Panc1 (cell line): ENCODE data around the gene ST6GAL2. TPM values are rescaled to one million over a fixed set of nuclear protein-coding genes. Genes with fewer than 3 reads are reported as not detected.
A peak's percentile ranks its signal among the peaks of the same experiment; 100 is the strongest.

ENCODE experiments used
- ATAC-seq: fragments of 200-7000 bp; cut with Tn5 transposase; 2 replicates; pipeline ENCODE4 v1.9.1; 2020; ENCODE audit warnings: mild to moderate bottlenecking, moderate library complexity
- BruUV-seq: library from RNA; stranded (reverse); fragments of 400-500 nt; replicated peaks from 2 replicates; lab custom pipeline; 2021; lab: Mats Ljungman, UMichigan
- CTCF ChIA-PET: fragments of 300-600 bp; sonication (Branson Sonifier 250); formaldehyde crosslinking; loops from one replicate; lab custom pipeline; 2022; ENCODE audit warnings: antibody characterized with exemption; lab: Charles Lee
- POLR2A ChIA-PET: fragments of 300-600 bp; sonication (Branson Sonifier 250); formaldehyde crosslinking; loops from one replicate; lab custom pipeline; 2022; ENCODE audit warnings: antibody characterized with exemption; lab: Charles Lee
- DNase-seq: peaks from one replicate; pipeline ENCODE4 v3.0.0-alpha.2; 2010; ENCODE audit warnings: low read depth, low spot score
- H3K27ac ChIP-seq: 2 replicates; pipeline ENCODE4 v1.5.1; 2011; ENCODE audit warnings: mild to moderate bottlenecking, low read length, inconsistent platforms
- H3K27me3 ChIP-seq: fragments of 200-500 bp; sonication (Bioruptor generic); 2 replicates; pipeline ENCODE4 v1.6.0; 2014; ENCODE audit warnings: low read length, inconsistent platforms; ENCODE audit not compliant: control insufficient read depth, insufficient read depth
- H3K36me3 ChIP-seq: fragments of 200-500 bp; sonication (Bioruptor generic); 2 replicates; pipeline ENCODE4 v1.5.1; 2014; ENCODE audit warnings: inconsistent platforms, mild to moderate bottlenecking, low read length, moderate library complexity; ENCODE audit not compliant: control insufficient read depth, insufficient read depth
- H3K4me1 ChIP-seq: 2 replicates; pipeline ENCODE4 v1.5.1; 2011; ENCODE audit warnings: inconsistent platforms, mild to moderate bottlenecking, low read length, moderate library complexity; ENCODE audit not compliant: control insufficient read depth, insufficient read depth
- H3K4me3 ChIP-seq, 2 experiments: 2 replicates each; pipeline ENCODE4 v1.5.1; 2011 to 2012; ENCODE audit warnings: low read depth in 2 of 2, low read length in 2 of 2, mild to moderate bottlenecking in 2 of 2, inconsistent platforms in 1 of 2, moderate library complexity in 1 of 2
- H3K9me3 ChIP-seq: fragments of 200-500 bp; sonication (Bioruptor generic); 2 replicates; pipeline ENCODE4 v1.5.1; 2014; ENCODE audit warnings: low read depth, mild to moderate bottlenecking, inconsistent platforms, low read length, moderate library complexity; ENCODE audit not compliant: control insufficient read depth, insufficient read depth
- CTCF ChIP-seq: fragments of 450-650 bp; IDR thresholded peaks from 2 replicates; pipeline ENCODE4 v1.5.1; 2017; ENCODE audit warnings: mild to moderate bottlenecking
- POLR2AphosphoS5 ChIP-seq: IDR thresholded peaks from 2 replicates; pipeline ENCODE4 v1.6.1; 2012; ENCODE audit warnings: mild to moderate bottlenecking, low read depth, low read length, moderate library complexity
- SIN3A ChIP-seq: IDR thresholded peaks from 2 replicates; pipeline ENCODE4 v1.6.1; 2012; ENCODE audit warnings: low read depth, mild to moderate bottlenecking, low read length, moderate library complexity, borderline replicate concordance; ENCODE audit not compliant: insufficient read depth
- TCF7L2 ChIP-seq: IDR thresholded peaks from 2 replicates; pipeline ENCODE4 v1.6.1; 2011; ENCODE audit warnings: mild to moderate bottlenecking, low read depth, low read length, inconsistent platforms
- in situ Hi-C: cut with HindIII; loops from 2 replicates; pipeline ENCODE4 v1.10.0; 2016; ENCODE audit warnings: low sequenced_read_pairs, low pct_unique_long_range_greater_than_20kb
- intact Hi-C: fragments of 100-400 bp; cut with micrococcal nuclease; formaldehyde crosslinking; loops from one replicate; pipeline ENCODE4 v1.10.0; 2022; ENCODE audit not compliant: unreplicated experiment
- total RNA-seq: library from RNA; stranded (reverse); gene quantifications from one replicate; pipeline ENCODE4 v1.2.1, GENCODE V29; 2021; ENCODE audit not compliant: unreplicated experiment
- TF ChIP-seq, protein P1 (sequence below), 2 experiments: IDR thresholded peaks; 2 replicates each; pipeline ENCODE4 v1.6.1; 2011 to 2012; ENCODE audit warnings: low read depth in 2 of 2, control low read depth in 1 of 2, low read length in 1 of 2, mild to moderate bottlenecking in 1 of 2, moderate library complexity in 1 of 2; ENCODE audit not compliant: insufficient read depth in 1 of 2

The ST6GAL2 gene
- total RNA-seq, 1 experiment from 2014 or later: not detected

GRCh38 chr2:106869512-106870275 is 16.3 kb downstream of the ST6GAL2 start:
- no TSS peak for BruUV-seq
- no peak overlapping the region for H3K27ac ChIP-seq
- ChIA-PET CTCF (no interaction called here), POLR2A (no interaction called here)
- no peaks in the 10 kb centered on the region for H3K9me3 ChIP-seq
- H3K4me1 ChIP-seq: no peaks in the 10 kb centered on the region
- H3K4me3 ChIP-seq: no peak overlapping the region
- ATAC-seq: no peak
- TF ChIP-seq, protein P1, sequence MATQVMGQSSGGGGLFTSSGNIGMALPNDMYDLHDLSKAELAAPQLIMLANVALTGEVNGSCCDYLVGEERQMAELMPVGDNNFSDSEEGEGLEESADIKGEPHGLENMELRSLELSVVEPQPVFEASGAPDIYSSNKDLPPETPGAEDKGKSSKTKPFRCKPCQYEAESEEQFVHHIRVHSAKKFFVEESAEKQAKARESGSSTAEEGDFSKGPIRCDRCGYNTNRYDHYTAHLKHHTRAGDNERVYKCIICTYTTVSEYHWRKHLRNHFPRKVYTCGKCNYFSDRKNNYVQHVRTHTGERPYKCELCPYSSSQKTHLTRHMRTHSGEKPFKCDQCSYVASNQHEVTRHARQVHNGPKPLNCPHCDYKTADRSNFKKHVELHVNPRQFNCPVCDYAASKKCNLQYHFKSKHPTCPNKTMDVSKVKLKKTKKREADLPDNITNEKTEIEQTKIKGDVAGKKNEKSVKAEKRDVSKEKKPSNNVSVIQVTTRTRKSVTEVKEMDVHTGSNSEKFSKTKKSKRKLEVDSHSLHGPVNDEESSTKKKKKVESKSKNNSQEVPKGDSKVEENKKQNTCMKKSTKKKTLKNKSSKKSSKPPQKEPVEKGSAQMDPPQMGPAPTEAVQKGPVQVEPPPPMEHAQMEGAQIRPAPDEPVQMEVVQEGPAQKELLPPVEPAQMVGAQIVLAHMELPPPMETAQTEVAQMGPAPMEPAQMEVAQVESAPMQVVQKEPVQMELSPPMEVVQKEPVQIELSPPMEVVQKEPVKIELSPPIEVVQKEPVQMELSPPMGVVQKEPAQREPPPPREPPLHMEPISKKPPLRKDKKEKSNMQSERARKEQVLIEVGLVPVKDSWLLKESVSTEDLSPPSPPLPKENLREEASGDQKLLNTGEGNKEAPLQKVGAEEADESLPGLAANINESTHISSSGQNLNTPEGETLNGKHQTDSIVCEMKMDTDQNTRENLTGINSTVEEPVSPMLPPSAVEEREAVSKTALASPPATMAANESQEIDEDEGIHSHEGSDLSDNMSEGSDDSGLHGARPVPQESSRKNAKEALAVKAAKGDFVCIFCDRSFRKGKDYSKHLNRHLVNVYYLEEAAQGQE (IDR thresholded peaks at IDR 0.05; ENCODE audit: insufficient read depth in 1 of 2, low read depth in 2 of 2, low read length in 1 of 2): no peak
- no peak for TF ChIP-seq POLR2AphosphoS5
- no peak for TF ChIP-seq CTCF
- no peak for TF ChIP-seq TCF7L2
- TF ChIP-seq SIN3A: no peak
- in situ Hi-C loops (no loop called here), intact Hi-C loops (no loop called here)
- no peaks in the 10 kb centered on the region for H3K36me3 ChIP-seq
- no peaks in the 10 kb centered on the region; the same call in 1 of the 2 replicates for H3K27me3 ChIP-seq
- no peak for DNase-seq

- no peak for DNase-seq
- TF ChIP-seq SIN3A: no peak
- peak; percentile 58 for TF ChIP-seq CTCF
- TF ChIP-seq, protein P1 (IDR thresholded peaks at IDR 0.05; ENCODE audit: insufficient read depth in 1 of 2, low read depth in 2 of 2, low read length in 1 of 2): no peak
These were observed 17.7 kb downstream of the ST6GAL2 start for GRCh38 chr2:106868275-106868674.

More at GRCh38 chr2:106868275-106868674, 17.7 kb downstream of the ST6GAL2 start:
- Histone ChIP-seq H3K4me1 (no peaks in the 10 kb centered on the region), H3K27me3 (no peaks in the 10 kb centered on the region; the same call in 1 of the 2 replicates), H3K4me3 (no peak overlapping the region), H3K27ac (no peak overlapping the region), H3K36me3 (no peaks in the 10 kb centered on the region), H3K9me3 (no peaks in the 10 kb centered on the region)
- no TSS peak for BruUV-seq
- intact Hi-C loops: no loop called here
- in situ Hi-C loops: no loop called here
- ChIA-PET CTCF (no interaction called here), POLR2A (no interaction called here)
- no peak for ATAC-seq
